ENCODE results near the gene CCDC24. TPM values are rescaled to one million over a fixed set of nuclear protein-coding genes. Genes with fewer than 3 reads are reported as not detected.

CCDC24 gene
- total and polyA plus RNA-seq, 2 of the 13 experiments (the other 11 are each of a cell fraction or from before 2014, with no cell fraction given), result 1.4 to 2.9 TPM

DNA sequence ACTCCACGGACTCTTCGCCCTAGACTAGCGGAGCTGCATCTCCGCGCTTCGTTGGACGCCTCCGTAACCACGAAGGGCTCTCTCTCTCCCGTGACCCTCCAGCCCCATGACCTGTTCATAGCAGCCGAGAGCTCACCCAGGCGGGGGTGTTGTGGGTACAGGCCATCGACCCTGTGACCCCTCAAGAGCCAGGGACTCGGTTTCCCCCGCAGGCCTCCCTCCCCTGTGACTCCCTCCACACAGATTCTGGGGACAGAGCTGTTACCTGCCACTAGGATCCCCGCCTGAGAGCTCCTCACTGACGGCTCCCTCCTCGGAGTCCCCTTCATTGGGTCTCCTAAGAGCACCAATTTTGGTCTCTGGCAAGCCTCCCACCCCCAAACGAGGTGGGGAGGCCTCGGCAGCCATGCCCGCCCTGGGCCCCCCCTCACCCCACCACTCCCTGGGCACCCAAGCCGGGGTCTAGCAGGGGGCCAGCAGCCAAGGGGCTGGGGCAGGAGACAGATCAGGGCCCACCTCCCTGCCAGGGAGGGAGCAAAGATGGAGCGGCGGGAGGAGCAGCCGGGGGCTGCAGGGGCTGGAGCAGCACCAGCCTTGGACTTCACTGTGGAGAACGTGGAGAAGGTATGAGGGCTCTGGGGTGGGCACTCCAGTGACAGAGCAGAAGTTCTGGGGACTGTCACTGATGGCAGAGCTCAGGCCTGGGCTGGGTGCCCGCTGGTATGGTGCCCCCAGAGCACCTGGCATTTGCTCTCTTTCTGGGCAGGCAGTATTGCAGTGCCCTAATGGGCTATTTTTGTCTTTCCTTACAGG lies 44.1 kb upstream of the CCDC24 start (continued):
- TF ChIP-seq ZBTB37 (CRISPR knock-in tag; IDR thresholded peaks at IDR 0.05) (no peak), TARDBP (CRISPR knock-in tag; IDR thresholded peaks at IDR 0.05) (no peak), HNRNPL (IDR thresholded peaks at IDR 0.05; ENCODE audit: low read depth, low read length) (no peak), KLF6 (CRISPR knock-in tag; IDR thresholded peaks at IDR 0.05) (no peak), ZNF703 (CRISPR knock-in tag; IDR thresholded peaks at IDR 0.05; ENCODE audit: borderline replicate concordance) (no peak), THAP7 (CRISPR knock-in tag; IDR thresholded peaks at IDR 0.05) (no peak), THAP11 (CRISPR knock-in tag; IDR thresholded peaks at IDR 0.05) (no peak), ZNF235 (CRISPR knock-in tag; IDR thresholded peaks at IDR 0.05; ENCODE audit: borderline replicate concordance) (0 out of 2 replicates have a peak, but pooled peaks have one; percentile 40), ZNF44 (CRISPR knock-in tag; IDR thresholded peaks at IDR 0.05) (no peak), SMAD1 (CRISPR knock-in tag; IDR thresholded peaks at IDR 0.05; ENCODE audit: borderline replicate concordance, low read depth) (no peak), RBM22 (optimal IDR thresholded peaks at IDR 0.05; ENCODE audit: low read length) (no peak), ZNF276 (CRISPR knock-in tag; IDR thresholded peaks at IDR 0.05; ENCODE audit: low read depth) (no peak), SRSF9 (IDR thresholded peaks at IDR 0.05; ENCODE audit: borderline replicate concordance, insufficient read depth, low read depth, low read length, poor library complexity, severe bottlenecking) (no peak), ZSCAN21 (CRISPR knock-in tag; IDR thresholded peaks at IDR 0.05; ENCODE audit: borderline replicate concordance) (peak; percentile 5; the same call in 1 of the 2 replicates), ZNF776 (CRISPR knock-in tag; IDR thresholded peaks at IDR 0.05) (peak; percentile 3; the same call in 1 of the 2 replicates), ZSCAN31 (CRISPR knock-in tag; IDR thresholded peaks at IDR 0.05; ENCODE audit: low read depth) (no peak), JARID2 (CRISPR knock-in tag; IDR thresholded peaks at IDR 0.05; ENCODE audit: insufficient replicate concordance) (no peak), SOX5 (CRISPR knock-in tag; IDR thresholded peaks at IDR 0.05; ENCODE audit: borderline replicate concordance) (no peak), RFX5 (IDR thresholded peaks at IDR 0.05; ENCODE audit: low read depth, low read length) (no peak), TBP (CRISPR knock-in tag; IDR thresholded peaks at IDR 0.05) (no peak), CBX2 (IDR thresholded peaks at IDR 0.05; ENCODE audit: low read depth, low read length) (no peak), CBX2 (CRISPR knock-in tag; IDR thresholded peaks at IDR 0.05; ENCODE audit: low read depth) (no peak), ZZZ3 (CRISPR knock-in tag; IDR thresholded peaks at IDR 0.05; ENCODE audit: borderline replicate concordance) (no peak), FOSL2 (CRISPR knock-in tag; IDR thresholded peaks at IDR 0.05) (peak; percentile 2; the same call in 1 of the 2 replicates)
- TF ChIP-seq, protein P1, sequence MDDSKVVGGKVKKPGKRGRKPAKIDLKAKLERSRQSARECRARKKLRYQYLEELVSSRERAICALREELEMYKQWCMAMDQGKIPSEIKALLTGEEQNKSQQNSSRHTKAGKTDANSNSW (CRISPR knock-in tag; IDR thresholded peaks at IDR 0.05; ENCODE audit: borderline replicate concordance), result no peak
- TF ChIP-seq, protein P2, sequence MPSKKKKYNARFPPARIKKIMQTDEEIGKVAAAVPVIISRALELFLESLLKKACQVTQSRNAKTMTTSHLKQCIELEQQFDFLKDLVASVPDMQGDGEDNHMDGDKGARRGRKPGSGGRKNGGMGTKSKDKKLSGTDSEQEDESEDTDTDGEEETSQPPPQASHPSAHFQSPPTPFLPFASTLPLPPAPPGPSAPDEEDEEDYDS (CRISPR knock-in tag; IDR thresholded peaks at IDR 0.05), result no peak

Measured in HepG2 (cell line).